Heart left ventricle (tissue), 16 donors: Measurements from ENCODE around the gene MPDZ. TPM values are rescaled to one million over a fixed set of nuclear protein-coding genes. Genes with fewer than 3 reads are reported as not detected.
A peak's percentile ranks its signal among the peaks of the same experiment; 100 is the strongest.

Source experiments
- ATAC-seq, 4 donors: fragments of 200-7000 bp; cut with Tn5 transposase; one replicate each; pipeline ENCODE4 v1.9.1; 2020 to 2022; ENCODE audit warnings: moderate library complexity in 4 of 4, mild to moderate bottlenecking in 3 of 4, moderate number of reproducible peaks in 1 of 4
- DNase-seq, 5 donors: peaks; one replicate each; pipeline ENCODE4 v3.0.0-alpha.2; 2020
- H3K27ac ChIP-seq, 12 donors: fragments of 200-600 bp; sonication (generic) in 4 of 12; one replicate each; pipeline versions ENCODE4 v1.5.0 to v1.8.0; 2016 to 2022; ENCODE audit warnings: mild to moderate bottlenecking in 2 of 12
- H3K27me3 ChIP-seq, 9 donors: fragments of 200-600 bp; sonication (generic) in 2 of 9; one replicate each; pipeline versions ENCODE4 v1.5.1 to v1.8.0; 2016 to 2022; ENCODE audit warnings: mild to moderate bottlenecking in 3 of 9
- H3K36me3 ChIP-seq, 9 donors: fragments of 200-600 bp; sonication (generic) in 2 of 9; one replicate each; pipeline versions ENCODE4 v1.5.0 to v1.8.0; 2018 to 2022; ENCODE audit warnings: mild to moderate bottlenecking in 2 of 9
- H3K4me1 ChIP-seq, 12 donors: fragments of 200-600 bp; sonication (generic) in 4 of 12; one replicate each; pipeline versions ENCODE4 v1.5.0 to v1.8.0; 2016 to 2022; ENCODE audit warnings: mild to moderate bottlenecking in 3 of 12
- H3K4me3 ChIP-seq, 12 donors: fragments of 200-600 bp; sonication (generic) in 4 of 12; one replicate each; pipeline versions ENCODE4 v1.5.0 to v1.8.0; 2017 to 2022; ENCODE audit warnings: mild to moderate bottlenecking in 9 of 12, moderate library complexity in 4 of 12
- H3K9me3 ChIP-seq, 12 donors: fragments of 200-600 bp; sonication (generic) in 4 of 12; one replicate each; pipeline versions ENCODE4 v1.5.0 to v1.8.0; 2016 to 2022; ENCODE audit warnings: mild to moderate bottlenecking in 1 of 12
- CTCF ChIP-seq, 12 donors: fragments of 200-600 bp; sonication (generic) in 4 of 12; IDR thresholded peaks; one replicate each; pipeline versions ENCODE4 v1.5.0 to v1.8.0; 2018 to 2022; ENCODE audit warnings: antibody characterized with exemption in 12 of 12, mild to moderate bottlenecking in 5 of 12
- POLR2A ChIP-seq, 2 donors: fragments of 450-650 bp; IDR thresholded peaks; one replicate each; pipeline ENCODE4 v1.6.1; 2017; ENCODE audit warnings: antibody characterized with exemption in 2 of 2, mild to moderate bottlenecking in 2 of 2, moderate library complexity in 2 of 2
- WGBS, 4 donors: extraction: QIAGEN DNeasy Blood & Tissue Kit in 2 of 4; methylation state at CpG; one replicate each; pipeline versions ENCODE4 v1.1.5 to v1.1.7; 2013 to 2018; 5-methylcytosine and 5-hydroxymethylcytosine counted together
- intact Hi-C, 10 donors: fragments of 100-400 bp; cut with DNase I; formaldehyde crosslinking; loops; one replicate each; pipeline versions ENCODE4 v1.11.1 to v1.14.2; 2022
- polyA plus RNA-seq, 2 donors: library from polyadenylated mRNA; stranded (reverse); fragments of 200-250 nt; gene quantifications; one replicate each; pipeline ENCODE4 v1.2.3, GENCODE V29; 2013
- total RNA-seq, 9 donors: library from RNA; depleted of rRNA in 2 of 9; stranded (reverse); fragments of >200 nt in 2 of 9; fragmentation: NEBNext Ultra II Directional in 3 of 9; extraction: Animal tissue kit (Norgen Biotek cat#: 25700) in 3 of 9; gene quantifications; one replicate each; pipeline versions ENCODE4 v1.1.0 to v1.2.4, GENCODE V29; 2016 to 2023
- donor health status: ischemic (EF 13 %, LVEDD 7.1; RV severe dilation, severe dysfunction).
- donor health status: healthy with polysubstance abuse.
- donor health status: DM: no; HTN: yes; CAD: no.
- donor health status: DM: no; HTN: no; CAD: no.
- donor health status: ischemic (EF 25% LVEDD 6.9; RV normal size, moderate dysfunction).
- donor health status: ischemic (EF 25% LVEDD 5.7; RV mildly dilated, moderate dysfunction).
- donor health status: healthy.
- donor health status: DM: yes; HTN: yes; CAD: no.
- donor health status: ischemic (EF 35%, LVEDD 5.7; RV mildly dilated, moderate dysfunction).
- donor health status: nonischemic (EF 11% LVEDD 7.7; RV severe dilation, severe dysfunction).
- donor health status: DM: yes; HTN: yes; CAD: no.
- donor health status: PGD.
- donor health status: ischemic (EF 29% LVEDD 5.4; RV normal size, mild dysfunction).
- donor health status: nonischemic (EF 23%, LVEDD 6.1; RV moderate dilation, normal function).

MPDZ gene
- total and polyA plus RNA-seq, 11 donors, result 19.5 to 106 (median 64.8) TPM

DNA sequence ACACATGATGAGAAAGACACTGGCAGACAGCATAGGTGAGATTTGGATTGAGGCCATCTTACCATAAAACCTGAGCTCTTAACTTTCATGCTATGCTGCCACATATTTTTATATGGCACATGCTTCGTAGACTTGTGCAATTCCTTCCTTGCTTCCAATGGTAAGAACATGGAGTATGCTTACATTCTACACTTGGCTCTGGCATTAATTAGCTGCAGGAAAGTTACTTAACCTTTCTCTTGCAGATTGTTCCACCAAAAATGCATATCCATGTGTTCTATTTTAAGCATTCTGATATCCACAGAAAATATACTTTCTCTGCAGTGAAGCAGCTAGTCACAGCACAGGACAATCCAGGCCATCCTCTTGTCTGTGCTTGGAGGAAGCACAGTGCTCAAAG is 119.4 kb downstream of the MPDZ start:
- Histone ChIP-seq H3K4me1 (no peaks in the 10 kb centered on the region), H3K27ac (no peak overlapping the region), H3K27me3 (no peaks in the 10 kb centered on the region), H3K9me3 (no peaks in the 10 kb centered on the region), H3K36me3 (peaks cover 0 to 96% (median 31%) of the 10 kb centered on the region in 9 donors), H3K4me3 (no peak overlapping the region)
- WGBS, 4 donors, result 92 to 100% (median 95%) methylated on average over 1 of the region's 1 CpG
- no peak for ATAC-seq
- intact Hi-C loops, result no loop called here
- no peak for DNase-seq
- TF ChIP-seq POLR2A (IDR thresholded peaks at IDR 0.05) (no peak), CTCF (IDR thresholded peaks at IDR 0.05) (no peak)

DNA sequence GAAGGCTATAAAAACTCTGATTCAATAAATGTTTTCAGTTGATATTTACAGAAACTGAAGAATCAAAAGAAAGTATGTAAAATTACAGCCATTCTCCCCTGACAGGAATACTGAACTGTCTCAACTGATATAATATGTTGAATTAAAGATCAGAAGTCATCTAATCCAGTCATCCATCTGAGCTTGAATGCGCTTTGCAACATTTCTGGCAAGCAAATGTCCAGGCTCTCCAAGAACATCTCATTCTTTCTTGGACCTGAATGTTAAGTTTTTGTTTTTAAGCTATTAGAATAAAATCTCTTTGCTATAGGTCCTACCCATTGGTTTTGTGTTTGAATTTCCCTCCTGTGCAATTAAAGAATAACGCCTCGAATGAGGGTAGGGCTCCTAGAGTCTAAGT is 120.5 kb downstream of the MPDZ start:
- 62 to 82% (median 71%) methylated on average over 3 of the region's 3 CpGs for WGBS, 4 donors
- ATAC-seq (no peak), DNase-seq (no peak)
- no peaks in the 10 kb centered on the region for H3K9me3 ChIP-seq
- H3K27me3 ChIP-seq, result no peaks in the 10 kb centered on the region
- TF ChIP-seq CTCF (IDR thresholded peaks at IDR 0.05), result no peak
- no peak for TF ChIP-seq POLR2A (IDR thresholded peaks at IDR 0.05)
- H3K4me1 ChIP-seq, result no peaks in the 10 kb centered on the region
- H3K27ac ChIP-seq, result no peak overlapping the region
- intact Hi-C loops, result no loop called here
- H3K36me3 ChIP-seq, result peaks cover 0 to 98% (median 40%) of the 10 kb centered on the region in 9 donors
- H3K4me3 ChIP-seq, result no peak overlapping the region

DNA sequence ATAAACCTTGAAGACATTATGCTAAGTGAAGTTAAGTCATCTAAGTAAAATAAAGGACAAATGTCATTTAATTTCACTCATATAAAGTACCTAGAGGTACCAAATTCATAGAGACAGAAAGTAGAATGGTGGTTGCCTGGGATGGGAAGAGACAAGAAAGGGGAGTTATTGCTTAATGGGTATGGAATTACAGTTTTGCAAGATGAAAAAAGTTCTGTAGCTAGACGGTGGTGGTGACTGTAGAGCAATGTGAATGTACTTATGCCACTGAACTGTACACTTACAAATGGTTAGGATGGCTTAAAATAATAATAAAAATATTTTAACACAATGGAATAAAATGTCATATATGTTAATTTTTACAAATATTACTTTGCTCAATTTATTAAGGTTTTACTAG is 128.0 kb downstream of the MPDZ start:
- ATAC-seq (no peak), DNase-seq (no peak)
- H3K9me3 ChIP-seq, result no peaks in the 10 kb centered on the region
- intact Hi-C loops, result no loop called here
- H3K4me1 ChIP-seq, result peaks cover 0 to 3% (median 0%) of the 10 kb centered on the region in 12 donors
- H3K27me3 ChIP-seq, result no peaks in the 10 kb centered on the region
- TF ChIP-seq CTCF (IDR thresholded peaks at IDR 0.05) (no peak), POLR2A (IDR thresholded peaks at IDR 0.05) (no peak)
- 78 to 95% (median 87%) methylated on average over 1 of the region's 1 CpG for WGBS, 4 donors
- no peak overlapping the region for H3K4me3 ChIP-seq
- no peak overlapping the region for H3K27ac ChIP-seq
- H3K36me3 ChIP-seq, result peaks cover 0 to 92% (median 28%) of the 10 kb centered on the region in 9 donors

DNA sequence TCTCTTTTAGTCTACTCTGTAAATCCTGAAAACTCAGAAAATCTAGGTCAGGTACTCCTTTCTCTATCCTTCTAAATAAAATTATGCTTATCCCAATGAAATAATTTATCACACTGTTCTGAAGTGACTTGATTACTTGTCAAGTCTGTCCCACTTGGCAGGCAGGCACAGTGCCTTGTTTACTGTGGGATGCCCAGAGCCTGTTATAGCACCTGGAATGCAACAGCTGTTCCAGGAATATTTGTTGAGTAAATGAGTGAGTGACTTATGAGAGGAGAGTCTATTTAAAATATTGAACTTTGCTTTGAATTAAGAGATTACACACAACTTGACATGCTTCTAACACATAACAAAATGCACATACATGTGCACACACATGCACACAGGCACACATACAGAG is 130.0 kb downstream of the MPDZ start:
- H3K4me3 ChIP-seq, result no peak overlapping the region
- intact Hi-C loops, result no loop called here
- H3K9me3 ChIP-seq, result no peaks in the 10 kb centered on the region
- no peak for TF ChIP-seq POLR2A (IDR thresholded peaks at IDR 0.05)
- no peak for TF ChIP-seq CTCF (IDR thresholded peaks at IDR 0.05)
- H3K27me3 ChIP-seq, result no peaks in the 10 kb centered on the region
- no peak overlapping the region for H3K27ac ChIP-seq
- DNase-seq (peak; percentile 26 to 55 (median 48)), ATAC-seq (peak; percentile 91 to 97 (median 92))
- H3K4me1 ChIP-seq, result peaks cover 0 to 9% (median 0%) of the 10 kb centered on the region in 12 donors
- peaks cover 0 to 79% (median 19%) of the 10 kb centered on the region in 9 donors for H3K36me3 ChIP-seq
